Endothelial cell of umbilical vein (primary cell): ENCODE measurements around the gene CEP20. TPM values are rescaled to one million over a fixed set of nuclear protein-coding genes. Genes with fewer than 3 reads are reported as not detected.

Experiments
- BruUV-seq: library from RNA; stranded (reverse); fragments of 400-500 nt; replicated peaks from 2 replicates; lab custom pipeline; 2021; lab: Mats Ljungman, UMichigan
- CTCF ChIA-PET: fragments of 300-600, 350-600 bp; sonication (Branson Sonifier 250); formaldehyde crosslinking; loops from one replicate; lab custom pipeline; 2021; ENCODE audit warnings: antibody characterized with exemption, inconsistent platforms; lab: Charles Lee
- POLR2A ChIA-PET: fragments of 300-600, 350-600 bp; sonication (Branson Sonifier 250); formaldehyde crosslinking; loops from one replicate; lab custom pipeline; 2021; ENCODE audit warnings: antibody characterized with exemption, inconsistent platforms; lab: Charles Lee
- DNase-seq: peaks from one replicate; pipeline ENCODE4 v3.0.0-alpha.2; 2011; ENCODE audit warnings: low read depth, low spot score
- FAIRE-seq: peaks from 2 replicates; lab custom pipeline; 2011; peaks lifted over from hg19 to GRCh38; lab: Jason Lieb, UNC
- H2AFZ ChIP-seq: 2 replicates; pipeline ENCODE4 v1.6.0; 2012; ENCODE audit warnings: low read depth, low read length, control low read depth, inconsistent platforms
- H3K27ac ChIP-seq: 2 replicates; pipeline ENCODE4 v1.5.1; 2011; ENCODE audit warnings: low read depth, mild to moderate bottlenecking, control low read depth, low read length, moderate library complexity; ENCODE audit not compliant: insufficient read depth
- H3K27me3 ChIP-seq, 2 experiments: 2 replicates each; pipeline versions ENCODE4 v1.6.0 to v1.6.1; 2011; ENCODE audit warnings: low read length in 2 of 2, mixed read lengths in 1 of 2; ENCODE audit not compliant: control insufficient read depth in 2 of 2, insufficient read depth in 2 of 2
- H3K36me3 ChIP-seq, 2 experiments: 2 replicates in 1 of 2; 3 replicates in 1 of 2; pipeline ENCODE4 v1.5.1; 2011; ENCODE audit warnings: low read length in 2 of 2, mild to moderate bottlenecking in 1 of 2, moderate library complexity in 1 of 2; ENCODE audit not compliant: control insufficient read depth in 2 of 2, insufficient read depth in 2 of 2; ENCODE audit errors: extremely low read depth in 1 of 2
- H3K4me1 ChIP-seq: 3 replicates; pipeline ENCODE4 v1.5.1; 2011; ENCODE audit warnings: mild to moderate bottlenecking, low read length; ENCODE audit not compliant: control insufficient read depth, insufficient read depth; ENCODE audit errors: extremely low read depth
- H3K4me2 ChIP-seq: 2 replicates; pipeline ENCODE4 v1.6.1; 2011; ENCODE audit warnings: low read length, control low read depth, mixed read lengths; ENCODE audit not compliant: insufficient read depth
- H3K4me3 ChIP-seq, 3 experiments: fragments of 200-600 bp in 1 of 3; sonication (generic), shearing (Covaris generic) in 1 of 3; replicated peaks in 1 of 3; 2 replicates each; pipeline ENCODE4 v1.5.1; 2011 to 2016; ENCODE audit warnings: control low read depth in 3 of 3, low read length in 3 of 3, mild to moderate bottlenecking in 2 of 3, inconsistent platforms in 1 of 3, low read depth in 1 of 3, moderate library complexity in 1 of 3; ENCODE audit not compliant: insufficient read depth in 1 of 3
- H3K79me2 ChIP-seq: 2 replicates; pipeline ENCODE4 v1.6.0; 2012; ENCODE audit warnings: low read length, inconsistent platforms; ENCODE audit not compliant: control insufficient read depth, insufficient read depth
- H3K9ac ChIP-seq: replicated peaks from 2 replicates; pipeline ENCODE3; 2011; ENCODE audit warnings: low read length, control low read depth; ENCODE audit not compliant: insufficient read depth; ENCODE audit errors: extremely low read depth
- H3K9me1 ChIP-seq: replicated peaks from 3 replicates; pipeline ENCODE4 v1.6.0; 2011; ENCODE audit warnings: mild to moderate bottlenecking, low read length; ENCODE audit not compliant: control insufficient read depth, insufficient read depth; ENCODE audit errors: extremely low read depth
- H3K9me3 ChIP-seq: replicated peaks from 2 replicates; pipeline ENCODE4 v1.5.1; 2012; ENCODE audit warnings: low read length, inconsistent platforms; ENCODE audit not compliant: control insufficient read depth, insufficient read depth
- H4K20me1 ChIP-seq: replicated peaks from 2 replicates; pipeline ENCODE3; 2011; ENCODE audit warnings: mild to moderate bottlenecking, low read length; ENCODE audit not compliant: control insufficient read depth, insufficient read depth; ENCODE audit errors: extremely low read depth
- EZH2 ChIP-seq: IDR thresholded peaks from 2 replicates; pipeline ENCODE4 v1.6.1; 2012; ENCODE audit warnings: borderline replicate concordance, low read depth, mild to moderate bottlenecking, moderate library complexity, low read length, inconsistent platforms; ENCODE audit not compliant: severe bottlenecking
- FOS ChIP-seq: IDR thresholded peaks from 2 replicates; pipeline ENCODE4 v1.6.1; 2011; ENCODE audit warnings: mild to moderate bottlenecking, low read length, moderate library complexity, borderline replicate concordance; ENCODE audit not compliant: insufficient read depth
- GATA2 ChIP-seq: IDR thresholded peaks from 2 replicates; pipeline ENCODE4 v1.7.0; 2011; ENCODE audit warnings: low read depth, mild to moderate bottlenecking, moderate library complexity, mixed read lengths, low read length; ENCODE audit not compliant: insufficient read length, insufficient read depth
- JUN ChIP-seq: IDR thresholded peaks from 2 replicates; pipeline ENCODE4 v1.6.1; 2011; ENCODE audit warnings: borderline replicate concordance, low read depth; ENCODE audit not compliant: insufficient read length, insufficient read depth
- MYC ChIP-seq: IDR thresholded peaks from one replicate; pipeline ENCODE4 v1.6.1; 2011; ENCODE audit warnings: mild to moderate bottlenecking, low read depth, low read length
- POLR2A ChIP-seq: IDR thresholded peaks from 2 replicates; pipeline ENCODE4 v1.6.1; 2012; ENCODE audit warnings: low read depth, mild to moderate bottlenecking, control low read depth, low read length
- POLR2AphosphoS5 ChIP-seq: IDR thresholded peaks from 2 replicates; pipeline ENCODE4 v1.6.1; 2012; ENCODE audit warnings: low read depth, mild to moderate bottlenecking, control low read depth, low read length, moderate library complexity; ENCODE audit not compliant: insufficient read depth
- dilution Hi-C: fragments of 300-500 bp; cut with MboI; formaldehyde crosslinking; loops from one replicate; pipeline ENCODE4 v1.15.0; 2019; ENCODE audit warnings: low sequenced_read_pairs; ENCODE audit not compliant: extremely low pct_ligation_motif_present
- intact Hi-C: fragments of 100-400 bp; cut with micrococcal nuclease; formaldehyde crosslinking; loops from one replicate; pipeline ENCODE4 v1.10.0; 2022
- polyA plus RNA-seq, 4 experiments: library from polyadenylated mRNA; depleted of rRNA in 3 of 4; stranded (reverse) in 3 of 4; unstranded in 1 of 4; fragments of >200 nt; gene quantifications; 2 replicates each; pipeline versions ENCODE4 v1.2.1 to v1.2.3, GENCODE V29; 2011 to 2012; ENCODE audit warnings: missing spikeins in 1 of 4
- total RNA-seq: library from RNA; stranded (reverse); gene quantifications from 2 replicates; pipeline ENCODE4 v1.2.3, GENCODE V29; 2021
- TF ChIP-seq, protein P1 (sequence below), 2 donors: IDR thresholded peaks; 1 replicate in 1 of 2; 2 replicates in 1 of 2; pipeline ENCODE4 v1.5.1; 2011; ENCODE audit warnings: low read length in 2 of 2, mild to moderate bottlenecking in 2 of 2, moderate library complexity in 2 of 2, control low read depth in 1 of 2, inconsistent platforms in 1 of 2, low read depth in 1 of 2; ENCODE audit not compliant: insufficient read depth in 1 of 2; ENCODE audit errors: extremely low read depth in 1 of 2
- TF ChIP-seq, protein P2 (sequence below): IDR thresholded peaks from 2 replicates; pipeline ENCODE4 v1.6.1; 2011; ENCODE audit not compliant: insufficient read depth, insufficient read length

CEP20 gene
- total and polyA plus RNA-seq, 2 donors (not counting 3 experiments of a cell fraction or from before 2014, with no cell fraction given), result 9.5 to 28.0 TPM

- Histone ChIP-seq H2AFZ (no peak overlapping the region), H3K4me3 (no peak overlapping the region), H3K79me2 (no peaks in the 10 kb centered on the region), H3K4me1 (no peaks in the 10 kb centered on the region), H3K4me2 (no peak overlapping the region), H3K9me3 (no peaks in the 10 kb centered on the region), H3K27me3 (no peaks in the 10 kb centered on the region), H4K20me1 (no peaks in the 10 kb centered on the region), H3K36me3 (no peaks in the 10 kb centered on the region), H3K9ac (no peak overlapping the region), H3K27ac (no peak overlapping the region), H3K9me1 (no peaks in the 10 kb centered on the region)
- FAIRE-seq, result peak; percentile 12
- DNase-seq, result peak; percentile 38
- intact Hi-C loops, result no loop called here
- TF ChIP-seq POLR2AphosphoS5, result no peak
- no peak for TF ChIP-seq EZH2
- TF ChIP-seq GATA2, result no peak
- TF ChIP-seq, protein P1, sequence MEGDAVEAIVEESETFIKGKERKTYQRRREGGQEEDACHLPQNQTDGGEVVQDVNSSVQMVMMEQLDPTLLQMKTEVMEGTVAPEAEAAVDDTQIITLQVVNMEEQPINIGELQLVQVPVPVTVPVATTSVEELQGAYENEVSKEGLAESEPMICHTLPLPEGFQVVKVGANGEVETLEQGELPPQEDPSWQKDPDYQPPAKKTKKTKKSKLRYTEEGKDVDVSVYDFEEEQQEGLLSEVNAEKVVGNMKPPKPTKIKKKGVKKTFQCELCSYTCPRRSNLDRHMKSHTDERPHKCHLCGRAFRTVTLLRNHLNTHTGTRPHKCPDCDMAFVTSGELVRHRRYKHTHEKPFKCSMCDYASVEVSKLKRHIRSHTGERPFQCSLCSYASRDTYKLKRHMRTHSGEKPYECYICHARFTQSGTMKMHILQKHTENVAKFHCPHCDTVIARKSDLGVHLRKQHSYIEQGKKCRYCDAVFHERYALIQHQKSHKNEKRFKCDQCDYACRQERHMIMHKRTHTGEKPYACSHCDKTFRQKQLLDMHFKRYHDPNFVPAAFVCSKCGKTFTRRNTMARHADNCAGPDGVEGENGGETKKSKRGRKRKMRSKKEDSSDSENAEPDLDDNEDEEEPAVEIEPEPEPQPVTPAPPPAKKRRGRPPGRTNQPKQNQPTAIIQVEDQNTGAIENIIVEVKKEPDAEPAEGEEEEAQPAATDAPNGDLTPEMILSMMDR (IDR thresholded peaks at IDR 0.05; ENCODE audit: extremely low read depth in 1 of 2, insufficient read depth in 1 of 2, low read depth in 1 of 2, low read length in 2 of 2), result no peak
- TF ChIP-seq, protein P2, sequence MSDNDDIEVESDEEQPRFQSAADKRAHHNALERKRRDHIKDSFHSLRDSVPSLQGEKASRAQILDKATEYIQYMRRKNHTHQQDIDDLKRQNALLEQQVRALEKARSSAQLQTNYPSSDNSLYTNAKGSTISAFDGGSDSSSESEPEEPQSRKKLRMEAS, result no peak
- TF ChIP-seq FOS, result no peak
- TF ChIP-seq JUN, result no peak
- TF ChIP-seq POLR2A, result no peak
- no peak for TF ChIP-seq MYC
- ChIA-PET CTCF (no interaction called here), POLR2A (interaction anchor here (0.7 kb wide), 1 partner anchor 79 kb away, joined by 5 read pairs; no protein-coding TSS in a partner anchor)
- dilution Hi-C loops, result no loop called here
- BruUV-seq, result no TSS peak
Observed at GRCh38 chr16:15907863-15908478, 19.6 kb upstream of the CEP20 start.
